Chondrocyte (in vitro differentiated cells): ENCODE measurements around the gene ATAD3B. TPM values are rescaled to one million over a fixed set of nuclear protein-coding genes. Genes with fewer than 3 reads are reported as not detected.
"Not testable (repeated sequence)": the region's sequence is repeated elsewhere in the genome, so short reads cannot be mapped to it uniquely, and the experiment has no call there.

Experiments
- DNase-seq: peaks from one replicate; pipeline ENCODE4 v3.0.0; 2021; ENCODE audit warnings: mixed read lengths, low spot score
- H3K27ac Mint-ChIP-seq: one replicate; pipeline ENCODE4 v1.8.0; 2021; ENCODE audit warnings: mild to moderate bottlenecking, moderate library complexity, mixed read lengths; ENCODE audit not compliant: unreplicated experiment
- H3K27me3 Mint-ChIP-seq: 2 replicates; pipeline ENCODE4 v1.8.0; 2021; ENCODE audit warnings: low read depth, mixed read lengths
- H3K36me3 Mint-ChIP-seq: 2 replicates; pipeline ENCODE4 v1.8.0; 2021; ENCODE audit warnings: low read depth, mixed read lengths
- H3K4me1 Mint-ChIP-seq: 2 replicates; pipeline ENCODE4 v1.8.0; 2021; ENCODE audit warnings: low read depth, mild to moderate bottlenecking, mixed read lengths
- H3K4me3 Mint-ChIP-seq: one replicate; pipeline ENCODE4 v1.8.0; 2021; ENCODE audit warnings: mild to moderate bottlenecking, moderate library complexity, mixed read lengths; ENCODE audit not compliant: unreplicated experiment
- H3K9me3 Mint-ChIP-seq: 2 replicates; pipeline ENCODE4 v1.8.0; 2021; ENCODE audit warnings: low read depth, mixed read lengths
- CTCF ChIP-seq: fragments of 200-600 bp; sonication (generic); IDR thresholded peaks from 2 replicates; pipeline ENCODE4 v1.5.0; 2021; ENCODE audit warnings: antibody characterized with exemption, mild to moderate bottlenecking, moderate library complexity
- total RNA-seq: library from RNA; stranded (reverse); gene quantifications from 3 replicates; pipeline ENCODE4 v1.2.1, GENCODE V29; 2021

The ATAD3B gene
- total RNA-seq, 1 donor from 2014 or later: 24.3 TPM

- H3K27me3 Mint-ChIP-seq: no peaks in the 10 kb centered on the region
- peak; percentile 99 for DNase-seq
- H3K4me1 Mint-ChIP-seq: peaks cover 18% of the 10 kb centered on the region
- H3K36me3 Mint-ChIP-seq: peaks cover 2% of the 10 kb centered on the region
- peak within 1 kb of the TSS; percentile 77 for H3K4me3 Mint-ChIP-seq
- H3K9me3 Mint-ChIP-seq: peaks cover 4% of the 10 kb centered on the region
- no peak for TF ChIP-seq CTCF
- H3K27ac Mint-ChIP-seq: peak within 1 kb of the TSS; percentile 90
Observed at GRCh38 chr1:1511533-1512285, 40.1 kb downstream of the ATAD3B start, which contains the start of gene ATAD3A. ATAD3A (plus strand) TSS chr1:1512162; CDS start chr1:1512269, 107 bp downstream.

- Mint-ChIP-seq H3K4me3 (peak overlapping the region; percentile 72), H3K4me1 (peaks cover 18% of the 10 kb centered on the region)
- not testable (repeated sequence) for H3K9me3 Mint-ChIP-seq, H3K27me3 Mint-ChIP-seq, H3K27ac Mint-ChIP-seq, H3K36me3 Mint-ChIP-seq, DNase-seq
Observed at GRCh38 chr1:1512425-1512824, 40.9 kb downstream of the ATAD3B start.

GRCh38 chr1:1513675-1514074 is 42.1 kb downstream of the ATAD3B start:
- H3K36me3 Mint-ChIP-seq, H3K27me3 Mint-ChIP-seq, DNase-seq, H3K9me3 Mint-ChIP-seq, H3K27ac Mint-ChIP-seq: not testable (repeated sequence)
- H3K4me1 Mint-ChIP-seq: peaks cover 18% of the 10 kb centered on the region
- peak overlapping the region; percentile 66 for H3K4me3 Mint-ChIP-seq

- H3K27me3 Mint-ChIP-seq, DNase-seq, H3K9me3 Mint-ChIP-seq, H3K27ac Mint-ChIP-seq, H3K4me3 Mint-ChIP-seq, H3K36me3 Mint-ChIP-seq: not testable (repeated sequence)
- H3K4me1 Mint-ChIP-seq: peaks cover 18% of the 10 kb centered on the region
Observed at GRCh38 chr1:1514376-1514775, 42.8 kb downstream of the ATAD3B start.

GRCh38 chr1:1516923-1517322 is 45.4 kb downstream of the ATAD3B start:
- not testable (repeated sequence) for DNase-seq, H3K27me3 Mint-ChIP-seq, H3K9me3 Mint-ChIP-seq, H3K4me3 Mint-ChIP-seq, H3K27ac Mint-ChIP-seq
- Mint-ChIP-seq H3K4me1 (peaks cover 12% of the 10 kb centered on the region), H3K36me3 (peaks cover 10% of the 10 kb centered on the region)

- no peaks in the 10 kb centered on the region for H3K9me3 Mint-ChIP-seq
- peaks cover 12% of the 10 kb centered on the region for H3K4me1 Mint-ChIP-seq
- peaks cover 10% of the 10 kb centered on the region for H3K36me3 Mint-ChIP-seq
- DNase-seq: no peak
- H3K4me3 Mint-ChIP-seq: no peak overlapping the region
- H3K27ac Mint-ChIP-seq: no peak overlapping the region
- TF ChIP-seq CTCF: no peak
- H3K27me3 Mint-ChIP-seq: no peaks in the 10 kb centered on the region
Observed at GRCh38 chr1:1517973-1518620, 46.5 kb downstream of the ATAD3B start.

- not testable (repeated sequence) for H3K4me3 Mint-ChIP-seq, H3K9me3 Mint-ChIP-seq, H3K27ac Mint-ChIP-seq, H3K27me3 Mint-ChIP-seq, DNase-seq
- peaks cover 10% of the 10 kb centered on the region for H3K36me3 Mint-ChIP-seq
- peaks cover 11% of the 10 kb centered on the region for H3K4me1 Mint-ChIP-seq
Observed at GRCh38 chr1:1518621-1519007, 47.0 kb downstream of the ATAD3B start.

GRCh38 chr1:1519805-1520505 is 48.4 kb downstream of the ATAD3B start:
- not testable (repeated sequence) for DNase-seq, H3K9me3 Mint-ChIP-seq, H3K4me3 Mint-ChIP-seq, H3K4me1 Mint-ChIP-seq, H3K27me3 Mint-ChIP-seq, H3K27ac Mint-ChIP-seq
- peaks cover 10% of the 10 kb centered on the region for H3K36me3 Mint-ChIP-seq
